Renal cortical epithelial cell (primary cell): ENCODE data around the gene SYNDIG1. TPM values are rescaled to one million over a fixed set of nuclear protein-coding genes. Genes with fewer than 3 reads are reported as not detected.

Source experiments
- DNase-seq: peaks from one replicate; pipeline ENCODE4 v3.0.0-alpha.2; 2011; ENCODE audit warnings: low read depth
- total RNA-seq: library from RNA; depleted of rRNA; stranded (reverse); fragments of >200 nt; gene quantifications from 2 replicates; pipeline ENCODE4 v1.2.3, GENCODE V29; 2014

Gene SYNDIG1
- total RNA-seq, 1 donor from 2014 or later: 0.05 TPM

DNA sequence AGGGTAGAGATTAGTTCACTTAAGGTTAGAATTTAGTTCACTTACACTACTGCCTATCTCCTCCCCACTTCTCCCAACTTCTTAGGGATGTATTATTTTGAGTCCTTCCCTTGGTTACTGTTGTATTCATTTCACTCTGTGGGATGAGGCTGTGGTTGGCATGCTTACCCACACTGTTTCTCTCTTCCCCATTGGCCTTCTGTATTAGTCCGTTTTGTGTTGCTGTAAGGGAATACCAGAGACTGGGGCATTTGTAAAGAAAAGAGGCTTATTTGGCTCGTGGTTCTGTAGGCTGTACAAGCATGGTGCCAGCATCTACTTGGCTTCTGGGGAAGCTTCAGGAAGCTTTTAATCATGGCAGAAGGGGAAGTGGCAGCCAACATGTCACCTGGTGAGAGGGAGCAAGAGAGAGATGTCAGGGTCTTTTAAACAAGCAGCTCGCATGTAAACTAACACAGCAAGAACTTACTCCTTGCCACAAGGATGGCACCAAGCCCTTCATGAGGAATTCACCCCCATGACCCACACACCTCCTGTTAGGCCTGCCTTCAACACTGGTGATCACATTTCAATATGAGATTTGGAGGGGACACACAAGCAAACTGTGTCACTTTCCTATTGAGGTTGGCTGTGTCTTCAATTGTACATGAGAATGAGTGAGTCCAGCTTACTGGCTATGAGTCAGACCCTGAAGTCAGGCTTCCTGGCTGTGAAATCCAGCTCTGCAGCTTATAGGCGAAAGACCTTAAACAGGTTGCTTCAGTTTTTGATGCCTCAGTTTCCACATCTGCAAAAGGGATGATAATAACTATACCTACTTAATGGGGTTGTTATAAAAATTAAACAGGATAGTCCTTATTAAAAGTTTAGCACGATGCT is 53.3 kb downstream of the SYNDIG1 start:
- DNase-seq: no peak

GRCh38 chr20:24523661-24524060 is 54.2 kb downstream of the SYNDIG1 start:
- DNase-seq: no peak

- no peak for DNase-seq
Observed at GRCh38 chr20:24528583-24529368, 59.3 kb downstream of the SYNDIG1 start.

DNA sequence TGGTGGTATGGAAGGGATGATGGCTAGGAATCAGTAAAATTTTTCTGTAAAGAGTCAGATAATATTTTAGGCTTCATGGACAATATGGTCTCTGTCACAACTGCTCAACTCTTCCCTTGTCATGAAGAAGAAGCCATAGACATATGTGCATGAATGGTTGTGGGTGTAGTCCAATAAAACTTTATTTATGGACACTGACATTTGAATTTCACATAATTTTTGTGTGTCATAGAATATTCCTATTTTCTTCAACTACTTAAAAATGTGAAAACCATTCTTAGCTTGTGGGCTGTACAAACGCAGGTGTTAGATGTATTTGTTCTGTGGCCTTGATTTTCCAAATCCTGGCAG is 59.9 kb downstream of the SYNDIG1 start:
- DNase-seq: no peak

GRCh38 chr20:24530131-24530680 is 60.8 kb downstream of the SYNDIG1 start:
- DNase-seq: no peak

- no peak for DNase-seq
Observed at GRCh38 chr20:24531202-24531601, 61.8 kb downstream of the SYNDIG1 start.

GRCh38 chr20:24531631-24532419 is 62.4 kb downstream of the SYNDIG1 start:
- no peak for DNase-seq

DNA sequence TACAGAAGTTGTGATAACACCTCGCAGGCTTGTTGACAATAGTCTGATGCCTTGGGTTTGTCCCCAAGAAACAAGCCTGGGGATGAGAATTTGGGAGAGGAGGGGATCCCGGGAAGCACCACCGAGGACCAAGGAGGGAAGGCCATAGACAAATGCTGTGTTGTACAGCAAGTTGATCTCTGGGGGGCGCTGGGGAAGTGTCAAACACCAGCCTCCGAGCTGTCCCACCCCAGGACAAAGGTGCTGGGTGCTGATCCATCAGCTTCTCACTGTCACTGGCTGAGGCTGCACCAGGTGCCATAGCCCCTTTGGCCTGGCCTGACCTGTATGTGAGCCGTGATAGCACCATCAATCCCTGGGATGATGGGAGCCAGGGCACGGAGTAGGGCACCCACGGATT is 64.0 kb downstream of the SYNDIG1 start:
- no peak for DNase-seq

DNA sequence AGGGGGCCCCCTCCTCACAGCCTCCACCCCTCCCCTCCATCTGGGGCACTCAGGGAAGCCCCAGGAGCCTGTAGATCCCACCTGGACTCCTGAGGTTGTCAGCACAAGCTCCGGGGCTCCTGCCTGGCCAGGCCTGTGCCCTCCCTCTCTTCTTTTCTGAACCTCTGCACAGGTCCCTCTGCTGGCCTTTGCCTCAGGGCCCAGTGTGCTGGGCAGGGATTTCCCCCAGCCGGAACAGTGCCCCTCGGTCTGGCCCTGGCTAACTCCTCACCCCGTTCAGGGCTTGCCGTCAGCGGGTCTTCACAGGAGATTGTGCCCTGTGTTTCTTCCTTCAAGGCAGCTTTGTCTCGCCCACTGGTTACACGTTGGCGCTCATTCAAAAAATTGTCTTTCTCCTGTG is 64.9 kb downstream of the SYNDIG1 start:
- DNase-seq: no peak

- no peak for DNase-seq
Observed at GRCh38 chr20:24535941-24536730, 66.7 kb downstream of the SYNDIG1 start.

- DNase-seq: no peak
Observed at GRCh38 chr20:24537210-24537609, 67.8 kb downstream of the SYNDIG1 start.

DNA sequence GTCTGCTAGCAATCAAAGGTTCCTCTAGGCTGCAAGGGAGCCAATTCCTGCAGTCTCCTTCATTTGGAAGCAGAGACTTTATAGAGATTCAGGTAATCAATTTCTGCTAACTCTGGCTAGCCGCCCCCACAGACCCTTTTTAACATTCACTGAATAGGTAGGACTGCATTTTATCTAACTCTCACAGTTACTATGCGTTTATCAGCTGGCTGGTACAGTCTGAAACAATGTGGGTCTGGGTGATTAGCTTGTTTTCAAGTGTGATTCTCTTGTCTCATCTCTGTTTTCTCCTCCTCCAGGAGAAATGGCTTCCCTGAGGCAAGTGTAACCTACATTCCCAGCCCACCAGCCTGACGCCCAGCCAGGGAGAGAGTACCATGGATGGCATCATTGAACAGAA is 73.3 kb downstream of the SYNDIG1 start:
- no peak for DNase-seq

DNA sequence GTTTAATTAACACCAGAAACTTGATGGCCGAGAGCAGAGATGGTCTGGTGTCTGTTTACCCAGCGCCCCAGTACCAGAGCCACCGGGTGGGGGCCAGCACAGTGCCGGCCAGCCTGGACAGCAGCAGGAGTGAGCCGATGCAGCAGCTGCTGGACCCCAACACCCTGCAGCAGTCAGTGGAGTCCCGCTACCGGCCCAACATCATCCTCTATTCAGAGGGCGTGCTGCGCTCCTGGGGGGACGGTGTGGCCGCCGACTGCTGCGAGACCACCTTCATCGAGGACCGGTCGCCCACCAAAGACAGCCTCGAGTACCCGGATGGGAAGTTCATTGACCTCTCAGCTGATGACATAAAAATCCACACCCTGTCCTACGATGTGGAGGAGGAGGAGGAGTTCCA is 73.7 kb downstream of the SYNDIG1 start:
- DNase-seq: no peak

DNA sequence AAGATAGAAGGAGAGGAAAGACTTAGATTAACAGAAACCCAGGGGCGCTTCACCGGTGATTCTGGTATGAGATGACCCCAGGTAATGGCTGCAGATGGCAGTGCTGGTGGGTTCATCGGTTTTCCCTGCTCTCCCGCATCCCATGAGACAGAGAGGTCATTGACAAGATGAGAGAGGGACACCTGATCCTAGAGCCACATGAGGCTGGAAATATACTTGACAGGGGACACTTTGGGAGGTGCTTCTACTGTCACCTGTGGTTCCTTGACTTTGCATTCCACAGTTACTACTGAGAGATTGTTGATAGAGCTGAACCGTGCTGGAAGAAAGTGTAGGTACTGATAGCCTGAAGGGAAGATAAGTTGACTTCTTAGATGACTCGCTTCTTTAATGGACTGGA is 74.3 kb downstream of the SYNDIG1 start:
- no peak for DNase-seq

DNA sequence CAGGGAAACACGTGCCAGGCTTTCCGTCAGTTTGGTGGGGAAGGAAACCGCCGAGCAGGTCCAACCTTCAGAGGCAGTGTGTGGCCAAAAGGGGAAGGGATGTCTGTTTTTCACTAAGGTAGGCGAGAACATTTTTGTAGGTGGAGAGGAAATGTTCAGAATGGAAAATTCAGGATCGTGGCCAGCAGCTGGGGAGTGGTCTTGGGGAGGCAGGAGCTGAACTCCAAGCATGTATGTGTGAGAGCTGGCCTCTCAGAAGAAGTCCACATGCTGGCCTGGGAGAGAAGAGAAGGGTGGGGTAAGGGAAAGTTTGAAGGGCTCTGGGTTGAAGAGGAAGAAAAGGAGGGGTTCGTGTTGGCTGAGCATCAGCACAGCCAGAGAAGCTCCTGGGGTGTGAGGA is 74.9 kb downstream of the SYNDIG1 start:
- no peak for DNase-seq

DNA sequence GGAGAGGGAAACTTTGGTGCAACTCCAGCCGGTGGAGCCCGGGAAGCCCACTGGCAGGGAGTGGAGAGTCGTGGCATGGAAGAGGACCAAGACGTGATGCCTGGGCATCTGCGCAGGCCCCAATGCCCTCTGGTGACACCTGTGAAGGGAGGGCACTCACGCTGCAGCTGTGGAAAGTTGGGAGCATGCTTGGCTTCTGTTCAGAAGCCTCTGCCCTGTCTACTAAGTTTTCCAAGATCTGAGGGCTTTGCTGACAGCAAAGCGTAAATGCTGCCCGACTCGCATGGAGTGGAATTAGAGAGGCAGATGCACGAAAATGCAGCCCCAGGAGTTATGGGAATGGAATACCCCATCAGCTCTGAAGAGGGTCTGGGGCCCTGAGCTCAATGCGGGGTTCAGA is 75.7 kb downstream of the SYNDIG1 start:
- DNase-seq: no peak

- no peak for DNase-seq
Observed at GRCh38 chr20:24546232-24546892, 76.9 kb downstream of the SYNDIG1 start.

DNA sequence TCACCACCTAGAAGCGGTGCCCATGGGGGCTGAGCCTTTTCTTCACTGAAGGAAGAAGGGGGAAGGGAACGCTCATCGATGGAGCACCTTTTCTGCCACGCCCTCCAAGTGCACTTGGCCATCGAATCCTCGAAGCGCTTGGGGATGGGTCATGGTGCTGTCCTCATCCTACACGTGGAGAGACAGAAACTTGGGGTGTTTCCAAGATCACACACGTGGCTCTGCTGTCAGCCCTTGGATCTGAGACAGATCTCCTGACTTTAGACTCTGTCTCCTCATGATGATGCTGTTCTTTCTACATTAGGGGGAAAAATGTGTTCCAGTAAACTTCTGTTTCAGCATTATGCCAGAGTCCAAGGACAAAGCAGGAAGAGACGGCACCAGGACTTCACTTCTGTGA is 78.5 kb downstream of the SYNDIG1 start:
- DNase-seq: no peak

DNA sequence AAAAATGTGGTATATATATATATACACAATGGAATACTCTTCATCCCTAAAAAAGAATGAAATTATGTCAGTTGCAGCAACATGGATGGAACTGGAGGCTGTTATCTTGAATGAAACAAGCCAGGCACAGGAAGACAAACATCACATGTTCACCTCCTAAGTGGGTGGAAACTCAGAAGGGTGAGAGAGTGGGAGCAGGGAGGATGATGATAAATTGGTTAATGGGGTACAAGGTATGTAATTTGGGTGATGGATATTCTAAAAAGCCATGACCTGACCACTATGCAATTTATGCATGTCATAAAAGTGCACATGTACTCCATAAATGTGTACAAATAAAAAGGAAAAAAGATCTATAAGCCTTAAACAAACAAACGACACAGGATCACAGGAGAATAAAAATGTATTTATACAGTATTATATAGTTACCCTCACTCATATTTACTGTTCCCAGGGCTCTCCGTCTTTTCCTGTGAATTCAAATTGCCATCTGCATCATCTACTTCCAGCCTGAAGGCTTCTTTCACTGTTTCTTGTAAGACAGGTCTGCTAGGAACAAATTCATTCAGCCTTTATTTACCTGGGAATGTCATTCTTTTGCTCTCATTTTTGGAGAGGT is 89.8 kb downstream of the SYNDIG1 start:
- no peak for DNase-seq
